ENCODE data around the gene POU4F1. TPM values are rescaled to one million over a fixed set of nuclear protein-coding genes. Genes with fewer than 3 reads are reported as not detected.

Gene POU4F1
- total RNA-seq, 1 donor from 2014 or later = 0.38 TPM

- DNase-seq (ENCODE audit: low spot score, unreplicated experiment) = no peak
- H3K36me3 Mint-ChIP-seq (ENCODE audit: insufficient read depth) = peaks cover 8% of the 10 kb centered on the region
Observed at GRCh38 chr13:78610381-78610883, 7.1 kb upstream of the POU4F1 start.

GRCh38 chr13:78609464-78610205 is 6.3 kb upstream of the POU4F1 start:
- H3K4me3 Mint-ChIP-seq (ENCODE audit: low read depth) = peak overlapping the region; percentile 53
- DNase-seq (ENCODE audit: low spot score, unreplicated experiment) = no peak
- H3K27ac Mint-ChIP-seq = no peak overlapping the region

More at GRCh38 chr13:78610381-78610883, 7.1 kb upstream of the POU4F1 start:
- H3K4me1 Mint-ChIP-seq (ENCODE audit: low read depth) = peaks cover 7% of the 10 kb centered on the region
- H3K4me3 Mint-ChIP-seq (ENCODE audit: low read depth) = no peak overlapping the region
- no peak for TF ChIP-seq CTCF (IDR thresholded peaks at IDR 0.05; ENCODE audit: unreplicated experiment)
- peaks cover 72% of the 10 kb centered on the region for H3K27me3 Mint-ChIP-seq
- H3K9me3 Mint-ChIP-seq (ENCODE audit: low read depth) = no peaks in the 10 kb centered on the region
- no peak overlapping the region for H3K27ac Mint-ChIP-seq

DNA sequence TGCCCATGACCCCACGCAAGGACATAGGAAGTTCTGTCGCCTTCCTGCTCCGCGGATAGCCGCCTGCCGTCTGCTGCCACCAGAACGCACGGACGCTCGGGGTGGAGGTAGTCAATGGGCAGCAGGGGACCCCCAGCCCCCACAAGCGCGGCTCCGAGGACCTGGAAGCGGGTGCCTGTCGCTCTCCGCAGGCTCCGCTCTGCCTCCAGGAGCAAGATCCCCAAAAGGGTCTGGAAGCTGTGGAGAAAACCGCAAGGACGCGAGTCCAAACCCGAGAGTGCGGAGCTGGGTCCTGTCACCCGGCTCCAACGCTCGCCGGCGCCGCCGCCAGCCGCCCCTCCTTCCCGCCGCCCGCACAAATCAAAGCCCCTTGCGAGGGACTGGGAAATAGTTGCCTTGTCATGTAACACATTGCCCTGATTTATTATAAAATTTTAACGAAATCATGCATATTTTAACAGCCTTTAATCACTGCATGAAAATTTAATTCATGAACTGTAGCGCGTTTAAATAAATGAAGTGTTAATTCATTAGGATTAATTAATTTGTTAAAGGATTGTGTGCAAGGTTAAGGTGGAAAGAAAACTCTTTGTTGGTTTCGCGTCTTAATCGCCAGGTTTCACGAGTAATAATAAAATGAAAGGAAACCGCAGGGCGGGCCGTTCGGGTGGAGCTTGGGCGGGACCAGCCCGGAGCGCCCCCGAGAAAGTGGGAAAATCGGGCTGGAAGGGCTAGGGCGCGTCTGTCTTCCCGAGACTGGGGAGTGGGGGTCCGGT is 5.5 kb upstream of the POU4F1 start:
- Mint-ChIP-seq H3K36me3 (ENCODE audit: insufficient read depth) (no peaks in the 10 kb centered on the region), H3K4me3 (ENCODE audit: low read depth) (peak overlapping the region; percentile 53), H3K9me3 (ENCODE audit: low read depth) (no peaks in the 10 kb centered on the region), H3K27ac (no peak overlapping the region), H3K27me3 (peaks cover 87% of the 10 kb centered on the region), H3K4me1 (ENCODE audit: low read depth) (peaks cover 7% of the 10 kb centered on the region)
- no peak for DNase-seq (ENCODE audit: low spot score, unreplicated experiment)
- no peak for TF ChIP-seq CTCF (IDR thresholded peaks at IDR 0.05; ENCODE audit: unreplicated experiment)

More at GRCh38 chr13:78609464-78610205, 6.3 kb upstream of the POU4F1 start:
- Mint-ChIP-seq H3K4me1 (ENCODE audit: low read depth) (peaks cover 7% of the 10 kb centered on the region), H3K9me3 (ENCODE audit: low read depth) (no peaks in the 10 kb centered on the region), H3K27me3 (peaks cover 80% of the 10 kb centered on the region), H3K36me3 (ENCODE audit: insufficient read depth) (peaks cover 3% of the 10 kb centered on the region)
- TF ChIP-seq CTCF (IDR thresholded peaks at IDR 0.05; ENCODE audit: unreplicated experiment) = no peak

DNA sequence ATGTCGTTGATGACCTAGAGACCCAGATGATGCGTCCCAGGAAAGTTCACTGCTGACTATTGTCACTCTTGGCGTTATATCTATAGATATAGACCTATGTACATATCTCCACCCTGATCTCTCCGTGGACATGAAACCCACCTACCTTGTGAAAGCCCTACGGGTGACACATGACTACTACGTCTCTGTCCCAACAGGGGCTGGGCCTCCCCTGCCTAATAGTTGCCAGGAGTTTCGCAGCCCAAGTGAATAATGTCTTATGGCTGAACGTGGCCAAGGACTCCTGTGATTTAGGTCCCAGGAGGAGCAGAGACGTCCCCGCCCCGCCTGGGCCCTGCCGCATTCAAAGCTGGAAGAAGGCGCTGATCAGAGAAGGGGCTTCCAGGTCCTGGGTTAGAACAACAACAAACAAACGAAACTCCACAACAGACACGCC is 4.9 kb upstream of the POU4F1 start:
- no peak overlapping the region for H3K27ac Mint-ChIP-seq
- H3K9me3 Mint-ChIP-seq (ENCODE audit: low read depth) = no peaks in the 10 kb centered on the region
- no peak for TF ChIP-seq CTCF (IDR thresholded peaks at IDR 0.05; ENCODE audit: unreplicated experiment)
- DNase-seq (ENCODE audit: low spot score, unreplicated experiment) = no peak
- no peaks in the 10 kb centered on the region for H3K36me3 Mint-ChIP-seq (ENCODE audit: insufficient read depth)
- peaks cover 7% of the 10 kb centered on the region for H3K4me1 Mint-ChIP-seq (ENCODE audit: low read depth)
- H3K4me3 Mint-ChIP-seq (ENCODE audit: low read depth) = no peak overlapping the region
- H3K27me3 Mint-ChIP-seq = peaks cover 93% of the 10 kb centered on the region
